WTC11 (cell line): ENCODE results near the gene SUPT3H. TPM values are rescaled to one million over a fixed set of nuclear protein-coding genes. Genes with fewer than 3 reads are reported as not detected.

ENCODE experiments used
- ATAC-seq: fragments of 200-7000 bp; cut with Tn5 transposase; 2 replicates; pipeline ENCODE4 v1.10.0; 2021; ENCODE audit warnings: mild to moderate bottlenecking, moderate library complexity
- CTCF ChIA-PET: fragments of 300-600 bp; sonication (Branson Sonifier 250); formaldehyde crosslinking; loops from one replicate; lab custom pipeline; 2021; ENCODE audit warnings: antibody characterized with exemption; lab: Charles Lee
- POLR2A ChIA-PET: fragments of 350-600 bp; sonication (Branson Sonifier 250); formaldehyde crosslinking; loops from one replicate; lab custom pipeline; 2021; ENCODE audit warnings: antibody characterized with exemption; lab: Charles Lee
- DNase-seq: peaks from one replicate; pipeline ENCODE4 v3.0.0; 2021; ENCODE audit warnings: low spot score
- H3K27ac Mint-ChIP-seq: 2 replicates; pipeline ENCODE4 v1.8.0; 2021; ENCODE audit warnings: mixed read lengths
- H3K27me3 Mint-ChIP-seq: 2 replicates; pipeline ENCODE4 v1.8.0; 2021; ENCODE audit warnings: low read depth, mild to moderate bottlenecking, moderate library complexity, mixed read lengths
- H3K36me3 Mint-ChIP-seq: 2 replicates; pipeline ENCODE4 v1.8.0; 2021; ENCODE audit warnings: mixed read lengths
- H3K4me1 Mint-ChIP-seq: 2 replicates; pipeline ENCODE4 v1.8.0; 2022; ENCODE audit warnings: mixed read lengths
- H3K4me3 Mint-ChIP-seq: 2 replicates; pipeline ENCODE4 v1.8.0; 2021; ENCODE audit warnings: mild to moderate bottlenecking, moderate library complexity, mixed read lengths
- H3K9me3 Mint-ChIP-seq: 2 replicates; pipeline ENCODE4 v1.8.0; 2021; ENCODE audit warnings: mixed read lengths
- ATF6 ChIP-seq: sonication (generic); formaldehyde crosslinking; IDR thresholded peaks from 2 replicates; pipeline ENCODE4 v1.8.1; 2023; ENCODE audit warnings: mild to moderate bottlenecking, missing genetic modification reagents
- E2F1 ChIP-seq: sonication (generic); formaldehyde crosslinking; IDR thresholded peaks from 2 replicates; pipeline ENCODE4 v1.8.0; 2022; ENCODE audit warnings: mild to moderate bottlenecking, missing genetic modification reagents
- E2F5 ChIP-seq: sonication (generic); formaldehyde crosslinking; IDR thresholded peaks from 2 replicates; pipeline ENCODE4 v1.8.1; 2022; ENCODE audit warnings: mild to moderate bottlenecking, moderate library complexity, missing genetic modification reagents
- ELF4 ChIP-seq: sonication (generic); formaldehyde crosslinking; IDR thresholded peaks from 2 replicates; pipeline ENCODE4 v1.8.1; 2022; ENCODE audit warnings: low read depth, mild to moderate bottlenecking, moderate library complexity, missing genetic modification reagents
- ERG ChIP-seq: fragments of 250-450 bp; sonication (Bioruptor Pico); IDR thresholded peaks from 2 replicates; pipeline ENCODE4 v1.8.0; 2021; ENCODE audit warnings: mild to moderate bottlenecking
- FOXK1 ChIP-seq: sonication (generic); formaldehyde crosslinking; IDR thresholded peaks from 2 replicates; pipeline ENCODE4 v1.8.0; 2022; ENCODE audit warnings: mild to moderate bottlenecking, moderate library complexity, missing genetic modification reagents
- FOXP1 ChIP-seq: sonication (generic); formaldehyde crosslinking; IDR thresholded peaks from 2 replicates; pipeline ENCODE4 v1.8.0; 2022; ENCODE audit warnings: missing genetic modification reagents, mild to moderate bottlenecking, moderate library complexity, borderline replicate concordance
- FOXP4 ChIP-seq: sonication (generic); formaldehyde crosslinking; IDR thresholded peaks from 2 replicates; pipeline ENCODE4 v1.8.0; 2022; ENCODE audit warnings: mild to moderate bottlenecking, missing genetic modification reagents
- GABPB1 ChIP-seq: sonication (generic); formaldehyde crosslinking; IDR thresholded peaks from 2 replicates; pipeline ENCODE4 v1.8.1; 2023; ENCODE audit warnings: mild to moderate bottlenecking, missing genetic modification reagents
- MLX ChIP-seq: sonication (generic); formaldehyde crosslinking; IDR thresholded peaks from 2 replicates; pipeline ENCODE4 v1.8.1; 2023; ENCODE audit warnings: mild to moderate bottlenecking, missing genetic modification reagents, moderate library complexity
- PRDM15 ChIP-seq: sonication (generic); formaldehyde crosslinking; IDR thresholded peaks from 2 replicates; pipeline ENCODE4 v1.8.0; 2022; ENCODE audit warnings: missing genetic modification reagents
- RORB ChIP-seq: fragments of 250-450 bp; sonication (Bioruptor Pico); IDR thresholded peaks from 2 replicates; pipeline ENCODE4 v1.9.0; 2021; ENCODE audit warnings: mild to moderate bottlenecking
- STAT6 ChIP-seq: sonication (generic); formaldehyde crosslinking; conservative IDR thresholded peaks from 2 replicates; pipeline ENCODE4 v1.8.1; 2023; ENCODE audit warnings: mild to moderate bottlenecking, low read depth, missing genetic modification reagents, moderate library complexity
- TCF7 ChIP-seq: sonication (generic); formaldehyde crosslinking; IDR thresholded peaks from 2 replicates; pipeline ENCODE4 v1.8.0; 2022; ENCODE audit warnings: mild to moderate bottlenecking, low read depth, missing genetic modification reagents, moderate library complexity
- USF1 ChIP-seq: sonication (generic); formaldehyde crosslinking; IDR thresholded peaks from 2 replicates; pipeline ENCODE4 v1.8.0; 2022; ENCODE audit warnings: mild to moderate bottlenecking, missing genetic modification reagents
- ZNF121 ChIP-seq: sonication (generic); formaldehyde crosslinking; IDR thresholded peaks from 2 replicates; pipeline ENCODE4 v1.8.0; 2023; ENCODE audit warnings: missing genetic modification reagents
- ZNF423 ChIP-seq: fragments of 250-450 bp; sonication (Bioruptor Pico); IDR thresholded peaks from 2 replicates; pipeline ENCODE4 v2.1.2; 2022; ENCODE audit warnings: mild to moderate bottlenecking, moderate library complexity
- total RNA-seq: library from RNA; stranded (reverse); gene quantifications from 3 replicates; pipeline ENCODE4 v1.2.3, GENCODE V29; 2021

The SUPT3H gene
- total RNA-seq, 1 experiment from 2014 or later: 15.3 TPM

- TF ChIP-seq STAT6 (CRISPR knock-in tag) (no peak), ZNF121 (CRISPR knock-in tag) (no peak), E2F5 (CRISPR knock-in tag) (no peak), USF1 (no peak)
- TF ChIP-seq, all 79 proteins: peak for 0
Observed at GRCh38 chr6:45075246-45075645, 302.5 kb downstream of the SUPT3H start (continued).

GRCh38 chr6:45074439-45074838 lies 303.3 kb downstream of the SUPT3H start:
- ATAC-seq: no peak
- no peak for TF ChIP-seq FOXP1 (CRISPR knock-in tag)
- TF ChIP-seq RORB (CRISPR knock-in tag): no peak
- TF ChIP-seq PRDM15 (CRISPR knock-in tag): no peak
- no peak for TF ChIP-seq ZNF423 (CRISPR knock-in tag)
- no peak for TF ChIP-seq GABPB1 (CRISPR knock-in tag)
- TF ChIP-seq FOXK1: no peak
- no peak for TF ChIP-seq ELF4
- no peak for TF ChIP-seq ERG (CRISPR knock-in tag)
- TF ChIP-seq E2F1 (CRISPR knock-in tag): no peak
- TF ChIP-seq ATF6 (CRISPR knock-in tag): no peak
- TF ChIP-seq ZNF121 (CRISPR knock-in tag): no peak
- TF ChIP-seq E2F5 (CRISPR knock-in tag): no peak
- no peak for TF ChIP-seq MLX
- TF ChIP-seq TCF7: no peak
- no peak for TF ChIP-seq FOXP4 (CRISPR knock-in tag)

More at GRCh38 chr6:45074439-45074838, 303.3 kb downstream of the SUPT3H start:
- CTCF ChIA-PET: interaction anchor here (0.9 kb wide), 1 partner anchor 419 kb away, joined by 3 read pairs; no protein-coding TSS in a partner anchor
- Mint-ChIP-seq H3K27ac (no peak overlapping the region), H3K9me3 (peaks cover 13% of the 10 kb centered on the region), H3K36me3 (peaks cover 12% of the 10 kb centered on the region), H3K4me1 (peaks cover 8% of the 10 kb centered on the region), H3K4me3 (no peak overlapping the region), H3K27me3 (no peaks in the 10 kb centered on the region)
- DNase-seq: no peak
- POLR2A ChIA-PET: no interaction called here
